ENCODE results near the gene ANKMY1. TPM values are rescaled to one million over a fixed set of nuclear protein-coding genes. Genes with fewer than 3 reads are reported as not detected.

Gene ANKMY1
- total and polyA plus RNA-seq, 4 donors, result 9.3 to 34.8 (median 14.8) TPM

DNA sequence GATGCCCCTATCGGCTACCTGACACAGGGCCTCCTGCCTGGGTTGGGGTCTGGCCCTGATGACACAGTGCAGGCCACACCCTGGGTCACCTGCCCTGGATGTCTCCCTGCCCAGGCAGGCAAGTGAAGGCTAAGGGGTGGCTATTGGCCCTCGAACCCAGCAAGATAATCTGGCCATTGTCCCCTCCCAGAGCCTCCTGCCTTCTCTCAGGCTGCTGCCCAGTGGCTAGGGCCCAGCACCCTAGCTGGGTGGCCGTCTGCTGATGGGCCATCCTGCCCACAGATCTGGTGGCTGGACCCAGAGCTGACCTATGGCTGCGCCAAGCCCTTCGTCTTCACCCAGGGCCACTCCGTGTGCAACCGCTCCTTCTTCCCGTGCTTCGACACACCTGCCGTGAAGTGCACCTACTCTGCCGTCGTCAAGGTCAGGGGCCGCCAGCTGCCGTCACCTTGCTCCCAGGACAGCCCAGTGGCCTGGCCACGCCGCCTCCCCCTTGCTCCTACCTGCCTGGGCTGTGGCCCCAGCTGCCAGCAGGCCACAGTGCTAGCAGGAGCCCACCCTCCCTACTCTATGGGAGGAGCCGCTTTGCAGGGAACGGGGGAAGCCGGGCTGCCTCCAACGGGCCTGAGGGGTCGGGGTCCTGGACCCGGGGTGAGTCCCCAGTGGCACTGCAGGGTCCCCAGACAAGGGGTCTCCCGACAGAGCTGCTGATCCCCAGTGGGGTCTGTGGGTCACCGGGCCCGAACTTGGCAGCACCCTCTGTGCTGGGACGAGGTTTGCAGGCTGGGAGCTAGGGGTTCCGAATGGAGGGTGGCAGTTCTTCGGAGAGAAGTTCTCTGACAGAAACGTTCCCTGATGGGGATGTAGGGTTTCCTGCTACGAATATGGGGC is 14.6 kb upstream of the ANKMY1 start:
- 92 to 95% methylated on average over 30 of the region's 30 CpGs for WGBS, 2 donors

DNA sequence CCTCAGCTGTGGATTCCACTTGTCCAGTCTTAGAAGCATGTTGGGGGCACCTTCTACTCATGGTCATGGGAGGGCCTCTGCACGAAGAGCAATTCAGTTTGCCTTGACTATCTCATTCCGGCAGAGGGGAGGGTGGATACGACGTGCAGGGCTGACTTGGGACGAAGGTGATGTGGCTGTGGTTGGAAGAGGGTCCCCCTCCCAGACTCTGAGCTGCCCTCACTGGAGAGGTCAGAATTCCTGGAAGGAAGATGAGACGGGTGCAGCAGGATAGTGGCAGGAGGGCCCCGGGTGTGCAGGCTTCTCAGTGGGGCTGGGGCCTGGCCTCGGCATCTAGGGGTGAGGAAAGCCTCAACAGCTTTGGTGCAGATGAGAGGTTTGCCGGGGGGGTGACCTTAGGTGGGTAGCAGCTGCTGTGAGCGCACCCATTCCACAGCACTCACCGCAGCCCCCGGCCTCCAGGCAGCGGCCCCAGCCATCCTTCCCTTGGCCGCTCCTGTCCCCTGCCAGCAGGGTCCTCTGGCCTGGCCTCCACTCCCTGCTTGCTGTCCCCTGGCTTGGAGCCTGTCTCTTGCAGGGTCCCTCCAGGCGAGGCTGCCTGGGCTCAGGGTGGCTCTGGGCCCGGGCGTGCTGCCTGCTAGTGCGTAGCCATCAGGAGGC is 13.7 kb upstream of the ANKMY1 start:
- H3K9me3 ChIP-seq (ENCODE audit: control insufficient read depth in 4 of 4, insufficient read depth in 3 of 4, low read length in 3 of 4), result no peaks in the 10 kb centered on the region
- TF ChIP-seq, protein P1, sequence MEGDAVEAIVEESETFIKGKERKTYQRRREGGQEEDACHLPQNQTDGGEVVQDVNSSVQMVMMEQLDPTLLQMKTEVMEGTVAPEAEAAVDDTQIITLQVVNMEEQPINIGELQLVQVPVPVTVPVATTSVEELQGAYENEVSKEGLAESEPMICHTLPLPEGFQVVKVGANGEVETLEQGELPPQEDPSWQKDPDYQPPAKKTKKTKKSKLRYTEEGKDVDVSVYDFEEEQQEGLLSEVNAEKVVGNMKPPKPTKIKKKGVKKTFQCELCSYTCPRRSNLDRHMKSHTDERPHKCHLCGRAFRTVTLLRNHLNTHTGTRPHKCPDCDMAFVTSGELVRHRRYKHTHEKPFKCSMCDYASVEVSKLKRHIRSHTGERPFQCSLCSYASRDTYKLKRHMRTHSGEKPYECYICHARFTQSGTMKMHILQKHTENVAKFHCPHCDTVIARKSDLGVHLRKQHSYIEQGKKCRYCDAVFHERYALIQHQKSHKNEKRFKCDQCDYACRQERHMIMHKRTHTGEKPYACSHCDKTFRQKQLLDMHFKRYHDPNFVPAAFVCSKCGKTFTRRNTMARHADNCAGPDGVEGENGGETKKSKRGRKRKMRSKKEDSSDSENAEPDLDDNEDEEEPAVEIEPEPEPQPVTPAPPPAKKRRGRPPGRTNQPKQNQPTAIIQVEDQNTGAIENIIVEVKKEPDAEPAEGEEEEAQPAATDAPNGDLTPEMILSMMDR (IDR thresholded peaks at IDR 0.05; ENCODE audit: control extremely low read depth, extremely low read depth), result no peak
- 93 to 96% methylated on average over 18 of the region's 18 CpGs for WGBS, 2 donors
- no peak overlapping the region for H3K27ac ChIP-seq (ENCODE audit: low read depth in 1 of 2, low read length in 1 of 2)
- peaks cover 0 to 28% (median 11%) of the 10 kb centered on the region in 5 donors for H3K4me1 ChIP-seq (ENCODE audit: control insufficient read depth in 5 of 5, insufficient read depth in 5 of 5, low read length in 5 of 5)
- peaks cover 0 to 45% (median under 1%) of the 10 kb centered on the region in 4 donors for H3K36me3 ChIP-seq (ENCODE audit: control insufficient read depth in 4 of 4, insufficient read depth in 4 of 4, low read length in 4 of 4)
- DNase-seq, result no peak
- H3K4me3 ChIP-seq, result no peak overlapping the region
- no peak overlapping the region for H3K9ac ChIP-seq (ENCODE audit: insufficient read depth in 1 of 2, low read length in 2 of 2)
- H3K27me3 ChIP-seq (ENCODE audit: control insufficient read depth in 3 of 3, insufficient read depth in 3 of 3, low read length in 2 of 3), result peaks cover 0 to 4% (median 0%) of the 10 kb centered on the region in 3 donors
- ATAC-seq (ENCODE audit: insufficient read depth, low FRiP score), result no peak

More for the DNA sequence above, 14.6 kb upstream of the ANKMY1 start:
- no peak for DNase-seq
- no peaks in the 10 kb centered on the region for H3K27me3 ChIP-seq (ENCODE audit: control insufficient read depth in 3 of 3, insufficient read depth in 3 of 3, low read length in 2 of 3)
- H3K36me3 ChIP-seq (ENCODE audit: control insufficient read depth in 4 of 4, insufficient read depth in 4 of 4, low read length in 4 of 4), result peaks cover 0 to 54% (median 1%) of the 10 kb centered on the region in 4 donors
- no peak overlapping the region for H3K27ac ChIP-seq (ENCODE audit: low read depth in 1 of 2, low read length in 1 of 2)
- H3K4me1 ChIP-seq (ENCODE audit: control insufficient read depth in 5 of 5, insufficient read depth in 5 of 5, low read length in 5 of 5), result peaks cover 0 to 24% (median 4%) of the 10 kb centered on the region in 5 donors
- no peak overlapping the region for H3K4me3 ChIP-seq
- no peak for ATAC-seq (ENCODE audit: insufficient read depth, low FRiP score)
- TF ChIP-seq, protein P1 (IDR thresholded peaks at IDR 0.05; ENCODE audit: control extremely low read depth, extremely low read depth), result no peak
- no peaks in the 10 kb centered on the region for H3K9me3 ChIP-seq (ENCODE audit: control insufficient read depth in 4 of 4, insufficient read depth in 3 of 4, low read length in 3 of 4)
- no peak overlapping the region for H3K9ac ChIP-seq (ENCODE audit: insufficient read depth in 1 of 2, low read length in 2 of 2)

DNA sequence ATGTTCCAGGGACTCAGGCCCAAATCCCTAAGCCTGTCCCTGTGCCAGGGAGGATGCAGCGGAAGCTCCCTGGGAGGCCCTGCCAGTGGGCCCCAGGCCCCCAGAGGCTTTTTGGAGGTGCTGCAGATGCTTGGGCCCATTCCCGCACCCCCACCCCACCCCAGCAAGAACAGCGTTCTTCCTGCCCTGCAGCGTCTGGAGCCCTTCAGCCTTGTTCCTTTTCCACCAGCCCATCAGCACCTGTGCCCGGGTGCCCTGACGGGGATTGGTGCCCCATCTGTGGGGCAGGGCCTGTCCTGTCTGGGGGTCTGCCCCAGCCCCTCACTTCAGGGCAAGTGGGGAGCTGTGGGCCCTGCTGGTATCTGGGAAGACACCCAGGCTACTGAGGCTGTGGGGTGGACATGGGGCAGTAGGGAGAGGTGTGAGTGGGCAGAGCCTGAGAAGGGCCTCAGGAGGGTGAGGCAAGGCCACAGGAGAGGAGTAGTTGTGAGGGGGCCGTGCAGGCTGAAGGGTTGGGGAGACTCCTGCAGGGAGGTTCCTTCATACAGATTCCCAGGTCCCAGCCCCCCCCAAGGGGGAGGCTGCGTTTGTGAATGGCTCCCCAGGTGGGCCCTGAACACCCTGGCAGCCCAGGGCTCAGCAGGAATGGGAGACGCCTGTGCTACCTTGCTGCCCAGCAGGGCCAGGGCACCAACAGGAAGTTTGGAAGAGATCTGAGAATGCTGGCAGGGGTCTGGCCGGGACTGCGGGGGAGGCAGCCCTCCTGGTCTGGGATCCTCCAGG is 12.9 kb upstream of the ANKMY1 start:
- Histone ChIP-seq H3K27ac (ENCODE audit: low read depth in 1 of 2, low read length in 1 of 2) (no peak overlapping the region), H3K9ac (ENCODE audit: insufficient read depth in 1 of 2, low read length in 2 of 2) (no peak overlapping the region), H3K4me3 (no peak overlapping the region), H3K36me3 (ENCODE audit: control insufficient read depth in 4 of 4, insufficient read depth in 4 of 4, low read length in 4 of 4) (peaks cover 0 to 38% (median 0%) of the 10 kb centered on the region in 4 donors), H3K4me1 (ENCODE audit: control insufficient read depth in 5 of 5, insufficient read depth in 5 of 5, low read length in 5 of 5) (peaks cover 0 to 32% (median 16%) of the 10 kb centered on the region in 5 donors), H3K9me3 (ENCODE audit: control insufficient read depth in 4 of 4, insufficient read depth in 3 of 4, low read length in 3 of 4) (no peaks in the 10 kb centered on the region), H3K27me3 (ENCODE audit: control insufficient read depth in 3 of 3, insufficient read depth in 3 of 3, low read length in 2 of 3) (peaks cover 0 to 4% (median 0%) of the 10 kb centered on the region in 3 donors)
- no peak for ATAC-seq (ENCODE audit: insufficient read depth, low FRiP score)
- no peak for DNase-seq
- 90 to 93% methylated on average over 11 of the region's 11 CpGs for WGBS, 2 donors
- TF ChIP-seq, protein P1 (IDR thresholded peaks at IDR 0.05; ENCODE audit: control extremely low read depth, extremely low read depth), result no peak
